Activated CD4-positive, alpha-beta T cell treated with anti-CD3 and anti-CD28 coated beads, Interleukin-2, amount 10 ng/mL, durations not matched to agents 7 days and 5 days (primary cell): ENCODE results near the gene STAB1. TPM values are rescaled to one million over a fixed set of nuclear protein-coding genes. Genes with fewer than 3 reads are reported as not detected.

Experiments used
- CTCF ChIA-PET: fragments of 350-600 bp; sonication (Branson Sonifier 250); formaldehyde crosslinking; loops from one replicate; lab custom pipeline; 2021; ENCODE audit warnings: antibody characterized with exemption; lab: Charles Lee
- POLR2A ChIA-PET: fragments of 350-600 bp; sonication (Branson Sonifier 250); formaldehyde crosslinking; loops from one replicate; lab custom pipeline; 2021; ENCODE audit warnings: antibody characterized with exemption; lab: Charles Lee
- DNase-seq: peaks from one replicate; pipeline ENCODE4 v3.0.0-alpha.2; 2020
- H3K27ac Mint-ChIP-seq: one replicate; pipeline ENCODE4 v1.8.0; 2021; ENCODE audit warnings: mild to moderate bottlenecking, moderate library complexity, mixed read lengths
- H3K27me3 Mint-ChIP-seq: one replicate; pipeline ENCODE4 v1.8.0; 2021; ENCODE audit warnings: mixed read lengths
- H3K36me3 Mint-ChIP-seq: one replicate; pipeline ENCODE4 v1.8.0; 2021; ENCODE audit warnings: low read depth, mixed read lengths
- H3K4me1 Mint-ChIP-seq: one replicate; pipeline ENCODE4 v1.8.0; 2021; ENCODE audit warnings: mixed read lengths
- H3K4me3 Mint-ChIP-seq: one replicate; pipeline ENCODE4 v1.8.0; 2021; ENCODE audit warnings: mild to moderate bottlenecking, moderate library complexity, mixed read lengths
- H3K9me3 Mint-ChIP-seq: one replicate; pipeline ENCODE4 v1.8.0; 2021; ENCODE audit warnings: mixed read lengths
- total RNA-seq, 2 experiments: library from RNA; stranded (reverse); gene quantifications; one replicate each; pipeline ENCODE4 v1.2.3, GENCODE V29; 2021

STAB1 gene
- total RNA-seq, 2 experiments from 2014 or later, result 0.02 to 0.15 TPM

DNA sequence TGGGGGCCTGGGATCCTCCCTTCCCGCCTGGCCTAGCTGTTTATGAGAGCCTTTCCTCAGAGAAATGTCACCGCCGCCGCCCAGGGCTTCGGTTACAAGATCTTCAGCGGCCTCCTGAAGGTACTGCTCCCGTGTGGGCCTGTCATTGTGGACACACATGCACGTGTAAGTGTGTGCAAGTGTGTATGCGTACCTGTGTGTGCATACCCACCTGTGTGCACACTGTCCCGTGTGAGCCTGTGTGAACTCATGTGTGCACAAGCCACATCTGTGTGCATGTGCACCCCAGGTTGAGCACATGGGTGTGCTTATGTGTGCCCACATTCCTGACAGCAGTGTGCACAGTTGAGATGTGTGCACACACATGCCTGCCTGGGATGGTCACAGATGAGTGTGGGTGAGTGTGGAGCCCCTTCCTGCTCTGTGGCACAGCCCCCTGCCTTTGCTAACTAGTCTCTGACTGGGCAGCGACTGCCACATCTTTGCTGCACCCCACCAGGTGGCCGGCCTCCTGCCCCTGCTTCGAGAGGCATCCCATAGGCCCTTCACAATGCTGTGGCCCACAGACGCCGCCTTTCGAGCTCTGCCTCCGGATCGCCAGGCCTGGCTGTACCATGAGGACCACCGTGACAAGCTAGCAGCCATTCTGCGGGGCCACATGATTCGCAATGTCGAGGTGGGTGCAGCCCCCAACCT lies 24.5 kb downstream of the STAB1 start:
- ChIA-PET POLR2A (no interaction called here), CTCF (no interaction called here)
- Mint-ChIP-seq H3K27me3 (no peaks in the 10 kb centered on the region), H3K27ac (no peak overlapping the region), H3K4me3 (no peak overlapping the region), H3K9me3 (no peaks in the 10 kb centered on the region), H3K4me1 (no peaks in the 10 kb centered on the region), H3K36me3 (no peaks in the 10 kb centered on the region)
- DNase-seq, result no peak

DNA sequence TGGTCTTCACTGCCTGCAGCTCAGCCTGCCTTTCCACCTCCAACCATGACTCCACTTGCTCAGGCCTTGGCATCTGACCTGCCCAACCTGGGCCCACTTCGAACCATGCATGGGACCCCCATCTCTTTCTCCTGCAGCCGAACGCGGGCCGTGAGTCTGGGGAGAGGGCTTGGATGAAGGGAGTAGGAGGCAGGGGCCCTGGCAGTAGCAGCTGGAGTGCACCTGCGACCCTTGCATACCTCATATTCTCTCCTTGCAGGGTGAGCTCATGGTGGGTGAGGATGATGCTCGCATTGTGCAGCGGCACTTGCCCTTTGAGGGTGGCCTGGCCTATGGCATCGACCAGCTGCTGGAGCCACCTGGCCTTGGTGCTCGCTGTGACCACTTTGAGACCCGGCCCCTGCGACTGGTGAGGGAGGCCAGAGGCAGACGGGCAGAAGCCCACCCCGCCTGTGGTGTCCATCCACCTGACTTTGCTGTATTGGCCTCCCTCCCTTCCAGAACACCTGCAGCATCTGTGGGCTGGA lies 25.1 kb downstream of the STAB1 start:
- ChIA-PET CTCF (no interaction called here), POLR2A (no interaction called here)
- H3K9me3 Mint-ChIP-seq, result no peaks in the 10 kb centered on the region
- no peaks in the 10 kb centered on the region for H3K36me3 Mint-ChIP-seq
- no peaks in the 10 kb centered on the region for H3K27me3 Mint-ChIP-seq
- H3K4me1 Mint-ChIP-seq, result no peaks in the 10 kb centered on the region
- H3K4me3 Mint-ChIP-seq, result no peak overlapping the region
- DNase-seq, result no peak
- peak overlapping the region; percentile 25 for H3K27ac Mint-ChIP-seq

DNA sequence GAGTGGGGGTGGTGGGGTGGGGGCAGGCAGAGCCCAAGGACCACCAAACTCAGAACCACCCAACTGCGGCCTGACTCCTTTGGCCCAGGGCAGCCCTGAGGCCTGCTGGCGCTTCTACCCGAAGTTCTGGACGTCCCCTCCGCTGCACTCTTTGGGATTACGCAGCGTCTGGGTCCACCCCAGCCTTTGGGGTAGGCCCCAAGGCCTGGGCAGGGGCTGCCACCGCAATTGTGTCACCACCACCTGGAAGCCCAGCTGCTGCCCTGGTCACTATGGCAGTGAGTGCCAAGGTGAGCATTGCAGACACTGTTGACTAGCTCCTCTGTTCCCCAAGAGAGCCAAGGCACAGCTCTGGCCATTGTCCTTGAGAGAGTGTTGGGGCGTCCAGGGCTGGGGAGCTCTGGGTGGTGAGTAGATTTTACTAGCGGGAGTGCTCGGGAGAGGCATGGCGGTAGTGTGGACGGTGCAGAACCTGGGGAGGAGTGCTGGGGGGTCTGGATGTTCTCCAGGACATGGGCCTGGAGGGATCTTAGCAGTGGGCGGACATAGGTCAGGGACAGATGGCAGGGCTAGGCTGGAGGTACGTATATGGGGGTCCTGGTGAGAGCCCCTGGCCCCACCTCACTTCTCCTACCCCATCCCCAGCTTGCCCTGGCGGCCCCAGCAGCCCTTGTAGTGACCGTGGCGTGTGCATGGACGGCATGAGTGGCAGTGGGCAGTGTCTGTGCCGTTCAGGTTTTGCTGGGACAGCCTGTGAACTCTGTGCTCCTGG lies 25.8 kb downstream of the STAB1 start:
- no peaks in the 10 kb centered on the region for H3K4me1 Mint-ChIP-seq
- no peaks in the 10 kb centered on the region for H3K27me3 Mint-ChIP-seq
- H3K36me3 Mint-ChIP-seq, result no peaks in the 10 kb centered on the region
- H3K4me3 Mint-ChIP-seq, result no peak overlapping the region
- no peak overlapping the region for H3K27ac Mint-ChIP-seq
- POLR2A ChIA-PET, result no interaction called here
- CTCF ChIA-PET, result no interaction called here
- no peak for DNase-seq
- H3K9me3 Mint-ChIP-seq, result no peaks in the 10 kb centered on the region

DNA sequence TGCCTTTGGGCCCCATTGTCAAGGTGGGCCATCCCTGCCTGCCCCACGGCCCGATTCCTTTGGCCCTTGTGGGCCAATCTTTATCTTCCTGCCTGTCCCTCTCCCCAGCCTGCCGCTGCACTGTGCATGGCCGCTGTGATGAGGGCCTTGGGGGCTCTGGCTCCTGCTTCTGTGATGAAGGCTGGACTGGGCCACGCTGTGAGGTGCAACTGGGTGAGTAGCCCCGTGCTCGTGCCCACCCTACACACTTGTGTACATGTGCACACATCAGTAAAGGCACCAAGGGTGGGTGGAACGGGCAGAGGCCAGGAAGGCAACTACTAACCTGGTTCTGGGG lies 26.3 kb downstream of the STAB1 start:
- POLR2A ChIA-PET, result no interaction called here
- no peaks in the 10 kb centered on the region for H3K27me3 Mint-ChIP-seq
- no peak overlapping the region for H3K27ac Mint-ChIP-seq
- H3K9me3 Mint-ChIP-seq, result no peaks in the 10 kb centered on the region
- DNase-seq, result no peak
- no peaks in the 10 kb centered on the region for H3K36me3 Mint-ChIP-seq
- H3K4me1 Mint-ChIP-seq, result no peaks in the 10 kb centered on the region
- CTCF ChIA-PET, result no interaction called here
- H3K4me3 Mint-ChIP-seq, result no peak overlapping the region

DNA sequence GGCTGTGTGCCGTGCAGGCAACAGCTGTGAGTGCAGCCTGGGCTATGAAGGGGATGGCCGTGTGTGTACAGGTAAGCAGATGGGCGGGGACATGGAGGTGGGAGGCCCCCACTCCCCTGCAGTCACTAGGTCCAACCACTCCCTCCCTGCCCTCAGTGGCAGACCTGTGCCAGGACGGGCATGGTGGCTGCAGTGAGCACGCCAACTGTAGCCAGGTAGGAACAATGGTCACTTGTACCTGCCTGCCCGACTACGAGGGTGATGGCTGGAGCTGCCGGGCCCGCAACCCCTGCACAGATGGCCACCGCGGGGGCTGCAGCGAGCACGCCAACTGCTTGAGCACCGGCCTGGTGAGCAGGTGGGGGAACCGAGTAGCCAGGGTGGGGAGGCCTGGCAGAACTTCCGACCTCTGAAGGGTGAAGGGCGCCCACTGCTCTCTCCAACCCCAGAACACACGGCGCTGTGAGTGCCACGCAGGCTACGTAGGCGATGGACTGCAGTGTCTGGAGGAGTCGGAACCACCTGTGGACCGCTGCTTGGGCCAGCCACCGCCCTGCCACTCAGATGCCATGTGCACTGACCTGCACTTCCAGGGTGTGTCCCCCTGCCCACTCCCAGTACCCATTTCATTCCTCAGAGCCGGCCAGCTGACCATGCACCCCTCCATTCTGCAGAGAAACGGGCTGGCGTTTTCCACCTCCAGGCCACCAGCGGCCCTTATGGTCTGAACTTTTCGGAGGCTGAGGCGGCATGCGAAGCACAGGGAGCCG lies 26.9 kb downstream of the STAB1 start:
- ChIA-PET POLR2A (no interaction called here), CTCF (no interaction called here)
- H3K27me3 Mint-ChIP-seq, result no peaks in the 10 kb centered on the region
- no peak overlapping the region for H3K27ac Mint-ChIP-seq
- no peaks in the 10 kb centered on the region for H3K36me3 Mint-ChIP-seq
- no peaks in the 10 kb centered on the region for H3K9me3 Mint-ChIP-seq
- no peak overlapping the region for H3K4me3 Mint-ChIP-seq
- DNase-seq, result no peak
- no peaks in the 10 kb centered on the region for H3K4me1 Mint-ChIP-seq

DNA sequence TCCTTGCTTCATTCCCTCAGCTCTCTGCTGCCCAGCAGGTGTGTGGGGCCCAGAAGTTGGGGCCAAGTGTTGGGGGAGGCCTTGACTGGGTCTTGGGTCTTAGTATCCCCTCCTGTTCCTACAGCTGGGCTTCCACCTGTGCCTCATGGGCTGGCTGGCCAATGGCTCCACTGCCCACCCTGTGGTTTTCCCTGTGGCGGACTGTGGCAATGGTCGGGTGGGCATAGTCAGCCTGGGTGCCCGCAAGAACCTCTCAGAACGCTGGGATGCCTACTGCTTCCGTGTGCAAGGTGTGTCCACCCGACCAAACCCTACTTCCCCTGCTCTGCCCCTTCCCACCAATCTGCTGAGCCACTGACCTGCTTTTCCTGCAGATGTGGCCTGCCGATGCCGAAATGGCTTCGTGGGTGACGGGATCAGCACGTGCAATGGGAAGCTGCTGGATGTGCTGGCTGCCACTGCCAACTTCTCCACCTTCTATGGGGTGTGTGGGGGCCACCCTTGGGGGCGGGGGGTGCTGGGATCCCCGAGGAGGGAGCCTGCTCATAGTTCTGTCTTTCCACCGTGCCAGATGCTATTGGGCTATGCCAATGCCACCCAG lies 27.6 kb downstream of the STAB1 start:
- Mint-ChIP-seq H3K27me3 (no peaks in the 10 kb centered on the region), H3K9me3 (no peaks in the 10 kb centered on the region), H3K4me1 (no peaks in the 10 kb centered on the region), H3K27ac (no peak overlapping the region), H3K36me3 (no peaks in the 10 kb centered on the region), H3K4me3 (no peak overlapping the region)
- ChIA-PET POLR2A (no interaction called here), CTCF (interaction anchor here (0.6 kb wide), 1 partner anchor 238 kb away, joined by 3 read pairs; no protein-coding TSS in a partner anchor)
- no peak for DNase-seq

DNA sequence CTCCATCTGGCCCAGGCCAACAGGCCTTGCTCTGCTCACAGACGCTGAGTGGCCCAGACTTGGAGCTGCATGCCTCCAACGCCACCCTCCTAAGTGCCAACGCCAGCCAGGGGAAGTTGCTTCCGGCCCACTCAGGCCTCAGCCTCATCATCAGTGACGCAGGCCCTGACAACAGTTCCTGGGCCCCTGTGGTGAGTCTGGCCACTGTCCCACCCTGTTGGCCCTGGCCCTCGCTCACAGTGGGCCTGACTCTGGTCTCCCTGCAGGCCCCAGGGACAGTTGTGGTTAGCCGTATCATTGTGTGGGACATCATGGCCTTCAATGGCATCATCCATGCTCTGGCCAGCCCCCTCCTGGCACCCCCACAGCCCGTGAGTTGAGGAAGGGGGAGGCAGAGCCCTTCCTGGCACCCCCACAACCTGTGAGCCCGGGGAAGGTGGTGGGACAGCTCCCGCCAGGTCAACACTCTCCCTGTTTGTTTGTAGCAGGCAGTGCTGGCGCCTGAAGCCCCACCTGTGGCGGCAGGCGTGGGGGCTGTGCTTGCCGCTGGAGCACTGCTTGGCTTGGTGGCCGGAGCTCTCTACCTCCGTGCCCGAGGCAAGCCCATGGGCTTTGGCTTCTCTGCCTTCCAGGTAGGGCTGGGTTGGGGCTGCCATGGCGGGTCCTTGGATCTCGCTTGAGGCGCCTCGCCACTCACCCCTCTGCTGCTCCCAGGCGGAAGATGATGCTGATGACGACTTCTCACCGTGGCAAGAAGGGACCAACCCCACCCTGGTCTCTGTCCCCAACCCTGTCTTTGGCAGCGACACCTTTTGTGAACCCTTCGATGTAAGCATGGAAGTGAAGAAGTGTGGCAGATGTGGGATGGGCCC lies 28.5 kb downstream of the STAB1 start:
- ChIA-PET CTCF (interaction anchor here (0.6 kb wide), 1 partner anchor 239 kb away, joined by 3 read pairs; no protein-coding TSS in a partner anchor), POLR2A (no interaction called here)
- Mint-ChIP-seq H3K27me3 (no peaks in the 10 kb centered on the region), H3K4me3 (no peak overlapping the region), H3K9me3 (no peaks in the 10 kb centered on the region), H3K36me3 (no peaks in the 10 kb centered on the region), H3K4me1 (no peaks in the 10 kb centered on the region), H3K27ac (no peak overlapping the region)
- no peak for DNase-seq

DNA sequence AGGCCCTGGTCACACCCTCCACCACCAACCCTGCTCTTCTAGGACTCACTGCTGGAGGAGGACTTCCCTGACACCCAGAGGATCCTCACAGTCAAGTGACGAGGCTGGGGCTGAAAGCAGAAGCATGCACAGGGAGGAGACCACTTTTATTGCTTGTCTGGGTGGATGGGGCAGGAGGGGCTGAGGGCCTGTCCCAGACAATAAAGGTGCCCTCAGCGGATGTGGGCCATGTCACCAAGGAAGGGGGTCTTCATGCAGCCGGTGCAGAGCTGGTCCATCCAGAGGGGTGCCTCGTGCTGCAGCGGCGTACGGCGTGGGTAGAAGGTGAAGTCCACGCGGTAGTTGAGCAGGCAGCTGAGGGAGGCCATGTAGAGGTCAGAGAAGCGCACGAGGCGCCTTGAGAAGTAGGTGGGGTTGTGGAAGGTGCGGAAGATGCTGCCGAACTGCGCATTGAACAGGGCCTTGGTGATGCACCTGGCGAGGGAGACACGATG lies 29.2 kb downstream of the STAB1 start:
- no peak overlapping the region for H3K27ac Mint-ChIP-seq
- CTCF ChIA-PET, result no interaction called here
- no peaks in the 10 kb centered on the region for H3K4me1 Mint-ChIP-seq
- no peak for DNase-seq
- H3K27me3 Mint-ChIP-seq, result no peaks in the 10 kb centered on the region
- POLR2A ChIA-PET, result no interaction called here
- no peaks in the 10 kb centered on the region for H3K36me3 Mint-ChIP-seq
- no peak overlapping the region for H3K4me3 Mint-ChIP-seq
- H3K9me3 Mint-ChIP-seq, result no peaks in the 10 kb centered on the region

DNA sequence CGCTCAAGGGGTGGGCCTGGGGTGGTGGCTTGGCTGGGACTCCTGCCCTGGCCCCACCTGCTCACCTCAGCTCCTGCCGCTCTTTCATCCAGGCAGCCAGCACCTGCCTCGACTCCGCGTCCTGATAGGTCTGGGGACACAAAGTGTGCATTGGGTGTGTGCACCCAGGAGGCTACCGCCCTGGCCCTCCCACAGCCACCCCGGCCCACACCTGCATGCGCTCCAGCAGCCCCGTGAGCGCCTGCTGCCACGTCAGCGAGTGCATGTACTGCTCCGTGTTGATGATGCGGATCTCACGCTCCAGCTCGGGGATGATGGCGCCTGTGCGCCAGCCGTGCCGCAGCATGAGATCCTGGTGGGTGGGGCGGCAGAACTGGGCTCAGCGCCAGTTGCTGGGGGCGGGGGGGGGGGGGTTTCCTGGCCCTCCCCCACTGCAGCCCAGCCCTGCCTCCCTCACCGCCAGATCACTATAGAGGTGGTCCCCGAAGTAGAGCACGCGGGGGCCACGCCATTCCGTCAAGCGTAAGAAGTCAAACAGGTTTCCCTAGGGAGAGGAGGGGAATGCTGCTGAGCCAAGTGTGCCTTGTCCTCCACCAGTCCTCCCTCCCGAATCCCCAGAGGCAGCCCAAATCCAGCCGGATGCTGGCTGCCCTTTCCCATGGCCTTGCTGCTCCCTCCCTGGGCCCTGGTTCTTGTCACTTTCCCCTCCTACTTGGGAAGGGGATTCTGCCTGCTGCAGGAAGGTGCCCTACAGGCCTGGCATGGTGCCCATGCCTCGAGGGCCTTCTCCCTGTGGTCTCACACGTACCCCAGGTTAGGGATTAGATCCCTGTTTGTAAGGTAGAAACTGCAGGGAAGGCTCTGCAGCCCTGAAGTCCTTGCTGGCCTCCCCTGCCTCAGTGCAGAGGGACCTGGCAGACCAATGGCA lies 29.9 kb downstream of the STAB1 start:
- H3K27me3 Mint-ChIP-seq, result no peaks in the 10 kb centered on the region
- H3K27ac Mint-ChIP-seq, result no peak overlapping the region
- H3K4me3 Mint-ChIP-seq, result no peak overlapping the region
- ChIA-PET CTCF (no interaction called here), POLR2A (no interaction called here)
- no peaks in the 10 kb centered on the region for H3K36me3 Mint-ChIP-seq
- no peak for DNase-seq
- no peaks in the 10 kb centered on the region for H3K9me3 Mint-ChIP-seq
- H3K4me1 Mint-ChIP-seq, result no peaks in the 10 kb centered on the region

DNA sequence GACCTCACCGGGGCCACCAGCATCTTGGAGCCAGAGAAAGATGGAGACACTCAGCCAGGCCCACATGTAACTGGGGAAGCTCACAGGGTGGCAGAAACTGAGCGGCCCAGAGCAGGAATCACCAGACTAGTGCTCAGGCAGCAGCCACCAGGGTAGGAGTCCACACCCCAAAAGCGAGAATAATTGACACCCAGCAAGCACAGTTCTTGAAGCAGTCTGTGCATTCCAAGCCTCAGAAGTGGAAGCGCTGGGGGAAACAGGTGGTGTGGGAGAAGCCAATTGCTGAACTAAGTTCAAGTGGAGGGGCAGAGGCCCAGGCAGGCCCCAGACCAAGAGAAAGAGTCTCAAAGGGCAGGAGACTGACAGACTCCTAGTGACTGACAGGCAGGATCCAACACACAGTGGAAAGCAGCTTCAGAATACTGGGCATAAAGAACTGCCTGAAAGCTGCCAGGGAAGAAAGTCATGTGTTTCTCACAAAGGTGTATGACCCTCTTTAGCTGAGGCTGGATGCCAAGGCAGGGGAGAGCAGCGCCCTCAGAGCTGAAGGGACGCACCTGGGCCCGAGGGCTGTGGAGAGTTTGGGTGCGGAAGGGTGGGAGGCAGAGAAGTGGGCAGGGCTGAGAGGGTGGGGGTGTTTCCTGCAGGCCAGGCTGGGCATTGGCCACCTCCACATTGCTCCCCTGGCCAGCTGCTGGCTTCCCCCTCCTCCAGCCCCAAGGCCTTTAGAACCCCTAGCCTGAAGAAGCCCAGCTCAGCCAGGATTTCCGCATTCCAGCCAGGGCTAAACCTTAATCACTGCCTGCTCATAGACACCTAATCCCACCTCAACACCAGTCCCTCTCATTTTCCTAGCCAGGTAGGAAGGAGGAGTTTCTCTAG lies 30.8 kb downstream of the STAB1 start:
- H3K4me3 Mint-ChIP-seq, result no peak overlapping the region
- POLR2A ChIA-PET, result no interaction called here
- H3K27ac Mint-ChIP-seq, result no peak overlapping the region

More for the DNA sequence above, 30.8 kb downstream of the STAB1 start:
- Mint-ChIP-seq H3K36me3 (no peaks in the 10 kb centered on the region), H3K4me1 (no peaks in the 10 kb centered on the region), H3K27me3 (no peaks in the 10 kb centered on the region), H3K9me3 (no peaks in the 10 kb centered on the region)
- CTCF ChIA-PET, result interaction anchor here (1.4 kb wide), 1 partner anchor 37 kb away, joined by 3 read pairs; no protein-coding TSS in a partner anchor
- no peak for DNase-seq
